Measurements from ENCODE around the gene PRND.

Gene PRND

DNA sequence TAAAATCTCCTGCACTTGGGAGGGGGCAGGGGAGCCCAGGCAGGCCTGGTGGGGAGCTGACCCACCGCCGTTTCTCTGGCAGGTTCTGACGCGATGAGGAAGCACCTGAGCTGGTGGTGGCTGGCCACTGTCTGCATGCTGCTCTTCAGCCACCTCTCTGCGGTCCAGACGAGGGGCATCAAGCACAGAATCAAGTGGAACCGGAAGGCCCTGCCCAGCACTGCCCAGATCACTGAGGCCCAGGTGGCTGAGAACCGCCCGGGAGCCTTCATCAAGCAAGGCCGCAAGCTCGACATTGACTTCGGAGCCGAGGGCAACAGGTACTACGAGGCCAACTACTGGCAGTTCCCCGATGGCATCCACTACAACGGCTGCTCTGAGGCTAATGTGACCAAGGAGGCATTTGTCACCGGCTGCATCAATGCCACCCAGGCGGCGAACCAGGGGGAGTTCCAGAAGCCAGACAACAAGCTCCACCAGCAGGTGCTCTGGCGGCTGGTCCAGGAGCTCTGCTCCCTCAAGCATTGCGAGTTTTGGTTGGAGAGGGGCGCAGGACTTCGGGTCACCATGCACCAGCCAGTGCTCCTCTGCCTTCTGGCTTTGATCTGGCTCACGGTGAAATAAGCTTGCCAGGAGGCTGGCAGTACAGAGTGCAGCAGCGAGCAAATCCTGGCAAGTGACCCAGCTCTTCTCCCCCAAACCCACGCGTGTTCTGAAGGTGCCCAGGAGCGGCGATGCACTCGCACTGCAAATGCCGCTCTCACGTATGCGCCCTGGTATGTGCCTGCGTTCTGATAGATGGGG, 3.0 kb downstream of the PRND start:
- TF ChIP-seq, protein P1, sequence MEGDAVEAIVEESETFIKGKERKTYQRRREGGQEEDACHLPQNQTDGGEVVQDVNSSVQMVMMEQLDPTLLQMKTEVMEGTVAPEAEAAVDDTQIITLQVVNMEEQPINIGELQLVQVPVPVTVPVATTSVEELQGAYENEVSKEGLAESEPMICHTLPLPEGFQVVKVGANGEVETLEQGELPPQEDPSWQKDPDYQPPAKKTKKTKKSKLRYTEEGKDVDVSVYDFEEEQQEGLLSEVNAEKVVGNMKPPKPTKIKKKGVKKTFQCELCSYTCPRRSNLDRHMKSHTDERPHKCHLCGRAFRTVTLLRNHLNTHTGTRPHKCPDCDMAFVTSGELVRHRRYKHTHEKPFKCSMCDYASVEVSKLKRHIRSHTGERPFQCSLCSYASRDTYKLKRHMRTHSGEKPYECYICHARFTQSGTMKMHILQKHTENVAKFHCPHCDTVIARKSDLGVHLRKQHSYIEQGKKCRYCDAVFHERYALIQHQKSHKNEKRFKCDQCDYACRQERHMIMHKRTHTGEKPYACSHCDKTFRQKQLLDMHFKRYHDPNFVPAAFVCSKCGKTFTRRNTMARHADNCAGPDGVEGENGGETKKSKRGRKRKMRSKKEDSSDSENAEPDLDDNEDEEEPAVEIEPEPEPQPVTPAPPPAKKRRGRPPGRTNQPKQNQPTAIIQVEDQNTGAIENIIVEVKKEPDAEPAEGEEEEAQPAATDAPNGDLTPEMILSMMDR (conservative IDR thresholded peaks at IDR 0.05; ENCODE audit: low read depth, low read length): no peak
- no peak for DNase-seq (ENCODE audit: low read depth)
- no peak overlapping the region for H3K4me3 ChIP-seq (ENCODE audit: low read depth, low read length)

DNA sequence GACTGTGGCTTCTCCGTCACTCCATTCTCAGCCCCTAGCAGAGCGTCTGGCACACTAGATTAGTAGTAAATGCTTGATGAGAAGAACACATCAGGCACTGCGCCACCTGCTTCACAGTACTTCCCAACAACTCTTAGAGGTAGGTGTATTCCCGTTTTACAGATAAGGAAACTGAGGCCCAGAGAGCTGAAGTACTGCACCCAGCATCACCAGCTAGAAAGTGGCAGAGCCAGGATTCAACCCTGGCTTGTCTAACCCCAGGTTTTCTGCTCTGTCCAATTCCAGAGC, 3.5 kb downstream of the PRND start:
- H3K4me3 ChIP-seq (ENCODE audit: low read depth, low read length): no peak overlapping the region
- TF ChIP-seq, protein P1 (conservative IDR thresholded peaks at IDR 0.05; ENCODE audit: low read depth, low read length): no peak

DNA sequence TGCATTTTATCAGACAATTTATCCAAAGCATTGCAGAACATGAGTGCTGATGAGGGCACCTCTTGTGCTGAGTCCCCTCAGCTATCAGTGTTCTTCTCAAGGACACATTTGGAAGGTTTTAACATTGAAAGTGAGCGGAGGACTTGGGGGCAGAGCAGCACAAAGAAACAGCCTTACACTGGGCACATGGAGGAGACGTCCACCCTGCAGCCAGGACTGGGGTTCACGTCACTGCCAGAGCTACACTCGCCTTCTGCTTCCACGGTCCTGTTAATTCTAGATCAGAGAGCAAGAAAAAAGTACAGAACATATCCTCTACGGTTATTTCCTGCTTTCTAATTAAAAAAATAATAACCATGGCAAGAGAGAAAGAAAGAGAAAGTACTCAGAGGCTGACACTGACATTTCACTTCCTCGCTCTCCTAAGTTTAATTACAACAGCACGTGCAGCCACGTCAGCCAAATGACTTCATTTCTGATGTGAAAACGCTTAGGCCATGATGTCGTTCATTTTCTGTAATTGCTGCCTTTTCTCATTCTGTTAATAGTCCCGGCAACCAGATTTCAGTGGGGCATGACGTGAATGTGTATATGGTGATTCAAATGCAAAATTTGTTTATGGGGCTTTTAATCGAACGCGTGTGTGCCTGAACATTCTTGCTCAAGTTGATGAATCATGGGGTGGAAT, 5.1 kb downstream of the PRND start:
- TF ChIP-seq, protein P1 (conservative IDR thresholded peaks at IDR 0.05; ENCODE audit: low read depth, low read length): no peak
- peak; percentile 56 for DNase-seq (ENCODE audit: low read depth)
- peak overlapping the region; percentile 7 for H3K4me3 ChIP-seq (ENCODE audit: low read depth, low read length)

More for the DNA sequence above, 3.5 kb downstream of the PRND start:
- no peak for DNase-seq (ENCODE audit: low read depth)

DNA sequence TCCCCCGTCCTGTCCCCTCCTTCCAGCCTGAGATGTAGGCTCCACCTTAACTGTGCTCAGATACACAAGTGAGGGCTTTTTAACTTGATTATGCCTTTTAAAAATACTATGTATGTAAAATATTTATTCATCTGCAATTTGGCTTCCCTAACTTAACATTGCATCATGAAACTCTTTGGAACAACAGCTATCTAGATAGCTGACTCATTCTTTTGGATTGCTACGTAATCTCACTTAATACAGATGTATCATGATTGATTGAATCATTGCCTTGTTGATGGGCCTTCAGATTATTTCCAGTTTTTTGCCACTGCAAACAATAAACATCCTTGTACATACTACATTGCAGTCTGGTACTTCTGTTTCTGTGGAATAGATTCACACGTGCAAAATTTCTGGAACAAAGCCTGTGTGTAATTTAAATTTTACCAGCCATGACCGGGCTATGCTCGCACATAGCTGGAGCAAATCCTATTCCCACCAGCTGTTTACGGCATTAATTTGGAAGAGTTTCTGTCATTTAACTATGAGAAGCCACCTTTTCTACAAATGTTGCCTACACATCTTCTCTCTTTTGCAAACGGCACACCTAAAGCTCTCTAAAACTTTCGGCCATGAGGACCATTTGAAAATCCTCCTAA, 6.5 kb downstream of the PRND start:
- peak; percentile 27 for DNase-seq (ENCODE audit: low read depth)
- TF ChIP-seq, protein P1 (conservative IDR thresholded peaks at IDR 0.05; ENCODE audit: low read depth, low read length): no peak
- no peak overlapping the region for H3K4me3 ChIP-seq (ENCODE audit: low read depth, low read length)

DNA sequence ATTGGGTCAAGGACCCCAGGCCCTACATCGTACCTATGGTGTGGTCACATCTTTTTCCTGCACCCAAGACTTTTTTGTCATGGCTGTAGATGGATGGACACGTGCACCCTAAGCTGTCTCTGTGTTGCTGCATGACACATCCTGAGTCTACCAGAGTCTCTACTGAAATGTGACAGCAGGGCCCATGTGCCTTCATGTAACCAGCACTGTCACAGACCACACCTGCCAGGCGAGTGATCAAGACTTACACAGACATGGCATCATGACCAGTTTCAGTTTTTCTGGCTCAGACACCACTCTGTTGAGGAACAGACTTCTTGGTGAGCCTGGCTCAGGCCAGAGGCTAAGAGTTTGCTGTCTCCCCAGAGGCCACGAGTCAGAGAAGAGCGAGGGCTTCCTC, 7.6 kb downstream of the PRND start:
- no peak for DNase-seq (ENCODE audit: low read depth)
- H3K4me3 ChIP-seq (ENCODE audit: low read depth, low read length): no peak overlapping the region
- TF ChIP-seq, protein P1 (conservative IDR thresholded peaks at IDR 0.05; ENCODE audit: low read depth, low read length): no peak

DNA sequence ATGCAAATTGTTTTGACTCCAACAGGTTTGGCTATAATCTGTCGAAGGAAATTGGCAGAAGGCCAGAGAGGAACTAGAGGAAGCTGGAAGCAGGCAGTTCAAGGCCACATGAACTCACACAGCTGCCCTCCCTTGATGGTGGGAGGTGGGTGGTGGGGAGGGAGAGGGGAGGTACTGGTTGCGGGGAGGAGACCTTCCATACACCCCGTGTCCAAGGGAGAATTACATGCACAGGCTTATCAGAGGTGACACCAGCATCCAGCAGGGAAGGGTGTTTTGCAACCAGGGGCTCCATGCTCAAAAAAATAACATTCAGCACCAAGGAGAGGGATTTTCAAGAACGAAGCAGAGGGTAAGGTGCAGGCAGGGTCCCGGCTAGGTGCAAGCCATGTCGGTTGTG, 9.1 kb downstream of the PRND start:
- peak; percentile 37 for DNase-seq (ENCODE audit: low read depth)
- TF ChIP-seq, protein P1 (conservative IDR thresholded peaks at IDR 0.05; ENCODE audit: low read depth, low read length): no peak
- H3K4me3 ChIP-seq (ENCODE audit: low read depth, low read length): no peak overlapping the region
